Loucy (cell line): ENCODE results near the gene SYNM.

Experiments
- CTCF ChIP-seq: fragments of 200-600 bp; sonication (generic); conservative IDR thresholded peaks from 2 replicates; pipeline ENCODE4 v1.5.1; 2014; ENCODE audit warnings: mild to moderate bottlenecking, antibody characterized with exemption, low read length
- EZH2phosphoT487 ChIP-seq: fragments of 200-600 bp; IDR thresholded peaks from 2 replicates; pipeline ENCODE4 v1.6.1; 2018; ENCODE audit warnings: antibody characterized with exemption, mild to moderate bottlenecking, moderate library complexity, borderline replicate concordance

- TF ChIP-seq CTCF: no peak
- no peak for TF ChIP-seq EZH2phosphoT487
Observed at GRCh38 chr15:99098426-99098825, 6.5 kb upstream of the SYNM start.
